Measurements from ENCODE around the gene DUSP3. TPM values are rescaled to one million over a fixed set of nuclear protein-coding genes. Genes with fewer than 3 reads are reported as not detected.

Gene DUSP3
- total RNA-seq, 1 donor from 2014 or later: 45.0 TPM

DNA sequence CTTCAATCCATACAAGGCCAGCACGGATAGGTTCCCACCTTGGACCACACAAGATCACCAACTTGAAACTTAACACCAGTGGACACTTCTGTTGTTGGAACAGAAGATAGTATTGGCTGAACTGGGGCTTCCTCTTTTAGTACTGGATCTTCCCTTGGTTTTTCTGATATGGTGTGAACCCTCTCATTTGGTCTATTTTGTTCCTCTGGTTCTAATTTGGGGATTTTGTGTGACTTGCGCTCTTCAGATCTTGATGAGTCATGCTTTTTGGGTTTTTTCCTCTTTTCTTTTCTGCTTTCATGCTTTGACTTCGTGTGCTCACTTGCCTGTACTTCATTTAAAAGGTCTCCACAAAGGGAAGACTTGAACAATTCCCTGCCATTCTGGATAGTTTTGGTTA, 59.2 kb downstream of the DUSP3 start:
- no peak for DNase-seq (ENCODE audit: low spot score in 2 of 2, unreplicated experiment in 2 of 2)
- Mint-ChIP-seq H3K27ac (no peak overlapping the region), H3K4me1 (peaks cover 30% of the 10 kb centered on the region), H3K9me3 (peaks cover 5% of the 10 kb centered on the region), H3K4me3 (peak overlapping the region; percentile 73), H3K36me3 (no peaks in the 10 kb centered on the region), H3K27me3 (ENCODE audit: low read depth) (no peaks in the 10 kb centered on the region)
- TF ChIP-seq, protein P1, sequence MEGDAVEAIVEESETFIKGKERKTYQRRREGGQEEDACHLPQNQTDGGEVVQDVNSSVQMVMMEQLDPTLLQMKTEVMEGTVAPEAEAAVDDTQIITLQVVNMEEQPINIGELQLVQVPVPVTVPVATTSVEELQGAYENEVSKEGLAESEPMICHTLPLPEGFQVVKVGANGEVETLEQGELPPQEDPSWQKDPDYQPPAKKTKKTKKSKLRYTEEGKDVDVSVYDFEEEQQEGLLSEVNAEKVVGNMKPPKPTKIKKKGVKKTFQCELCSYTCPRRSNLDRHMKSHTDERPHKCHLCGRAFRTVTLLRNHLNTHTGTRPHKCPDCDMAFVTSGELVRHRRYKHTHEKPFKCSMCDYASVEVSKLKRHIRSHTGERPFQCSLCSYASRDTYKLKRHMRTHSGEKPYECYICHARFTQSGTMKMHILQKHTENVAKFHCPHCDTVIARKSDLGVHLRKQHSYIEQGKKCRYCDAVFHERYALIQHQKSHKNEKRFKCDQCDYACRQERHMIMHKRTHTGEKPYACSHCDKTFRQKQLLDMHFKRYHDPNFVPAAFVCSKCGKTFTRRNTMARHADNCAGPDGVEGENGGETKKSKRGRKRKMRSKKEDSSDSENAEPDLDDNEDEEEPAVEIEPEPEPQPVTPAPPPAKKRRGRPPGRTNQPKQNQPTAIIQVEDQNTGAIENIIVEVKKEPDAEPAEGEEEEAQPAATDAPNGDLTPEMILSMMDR (IDR thresholded peaks at IDR 0.05; ENCODE audit: unreplicated experiment): no peak

DNA sequence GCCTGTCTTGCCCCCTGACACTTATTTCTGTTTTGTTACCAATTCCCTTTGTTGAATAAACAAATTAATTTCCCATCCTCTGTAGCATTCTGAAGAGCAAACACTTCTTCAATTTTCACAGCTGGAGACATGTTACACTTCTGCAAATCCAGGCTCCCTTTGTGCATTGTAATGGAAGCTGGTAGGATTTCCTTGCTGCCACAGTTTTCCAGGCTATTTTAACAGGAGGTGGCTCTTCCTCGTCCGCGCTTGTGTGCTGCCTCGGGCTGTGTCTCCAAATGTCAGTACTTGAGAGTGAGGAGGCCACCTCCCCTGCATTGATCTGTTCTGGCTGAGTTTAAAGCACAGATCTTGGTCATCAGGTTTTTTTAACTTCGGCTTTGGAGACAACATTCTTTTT, 60.2 kb downstream of the DUSP3 start:
- Mint-ChIP-seq H3K9me3 (peaks cover 5% of the 10 kb centered on the region), H3K4me3 (no peak overlapping the region), H3K27ac (no peak overlapping the region), H3K36me3 (no peaks in the 10 kb centered on the region), H3K27me3 (ENCODE audit: low read depth) (peaks cover 3% of the 10 kb centered on the region), H3K4me1 (peaks cover 36% of the 10 kb centered on the region)
- TF ChIP-seq, protein P1 (IDR thresholded peaks at IDR 0.05; ENCODE audit: unreplicated experiment): no peak
- DNase-seq (ENCODE audit: low spot score in 2 of 2, unreplicated experiment in 2 of 2): no peak

DNA sequence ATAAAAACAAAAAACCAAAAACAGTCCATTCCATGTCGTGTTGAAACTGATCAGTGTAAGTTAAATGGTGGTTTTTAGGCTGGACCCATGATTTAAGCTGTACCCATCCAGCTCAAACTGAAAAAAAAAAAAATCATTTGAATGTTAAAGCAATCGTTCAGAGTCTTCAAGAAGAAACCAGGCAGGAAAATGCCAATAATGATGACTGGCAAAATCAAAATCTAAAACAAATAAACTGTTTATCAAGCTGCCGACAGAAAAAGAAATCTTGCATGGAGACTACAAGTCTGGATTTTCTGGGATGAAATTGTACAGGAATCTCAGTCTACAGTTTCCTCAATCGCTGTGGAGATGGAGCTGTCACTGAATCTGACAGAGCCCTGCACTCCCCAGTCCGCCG, 60.9 kb downstream of the DUSP3 start:
- Mint-ChIP-seq H3K36me3 (no peaks in the 10 kb centered on the region), H3K4me3 (no peak overlapping the region), H3K9me3 (peaks cover 5% of the 10 kb centered on the region), H3K4me1 (peaks cover 38% of the 10 kb centered on the region), H3K27me3 (ENCODE audit: low read depth) (peaks cover 3% of the 10 kb centered on the region), H3K27ac (no peak overlapping the region)
- no peak for DNase-seq (ENCODE audit: low spot score in 2 of 2, unreplicated experiment in 2 of 2)
- TF ChIP-seq, protein P1 (IDR thresholded peaks at IDR 0.05; ENCODE audit: unreplicated experiment): no peak

Other genes with a start within 250 kb of the DUSP3 start
- 4.4 to 5.6 TPM (median 5.4 TPM) in 3 replicates for gene ETV4, start 232.6 kb downstream of the DUSP3 start, total RNA-seq
- 1.2 to 1.8 TPM (median 1.2 TPM) in 3 replicates for gene MEOX1, start 117.1 kb downstream of the DUSP3 start, total RNA-seq
- 0.23 to 0.33 TPM (median 0.27 TPM) in 3 replicates for gene SOST, start 20.2 kb downstream of the DUSP3 start, total RNA-seq
- gene CFAP97D1, start 1.5 kb upstream of the DUSP3 start, total RNA-seq: 0.07 TPM in 1 of 3 replicates, not detected in the others
- gene MPP3, start 54.2 kb upstream of the DUSP3 start, total RNA-seq: 22.9 to 24.3 TPM (median 22.9 TPM) in 3 replicates
- gene CD300LG, start 68.2 kb upstream of the DUSP3 start, total RNA-seq: 0.18 TPM in 1 of 3 replicates, not detected in the others
- 11.6 to 14.1 TPM (median 13.0 TPM) in 3 replicates for gene MPP2, start 128.6 kb upstream of the DUSP3 start, total RNA-seq
- gene PPY, start 163.5 kb upstream of the DUSP3 start, total RNA-seq: not detected in 3 replicates
- gene PYY, start 175.0 kb upstream of the DUSP3 start, total RNA-seq: not detected in 3 replicates
- gene NAGS, start 225.6 kb upstream of the DUSP3 start, total RNA-seq: 0.42 to 0.88 TPM (median 0.82 TPM) in 3 replicates
- gene TMEM101, start 236.0 kb upstream of the DUSP3 start, total RNA-seq: 34.2 to 36.4 TPM (median 35.8 TPM) in 3 replicates

Data from mesothelial cell of epicardium (in vitro differentiated cells).